WTC11 (cell line): ENCODE results near the gene PPP1R37.

Experiments used
- ARID4B ChIP-seq: sonication (generic); formaldehyde crosslinking; IDR thresholded peaks from 2 replicates; pipeline ENCODE4 v1.8.0; 2023; ENCODE audit warnings: missing genetic modification reagents, mild to moderate bottlenecking, borderline replicate concordance
- CREB1 ChIP-seq: sonication (generic); formaldehyde crosslinking; IDR thresholded peaks from 2 replicates; pipeline ENCODE4 v1.8.0; 2023; ENCODE audit warnings: mild to moderate bottlenecking, missing genetic modification reagents
- CTCF ChIP-seq: fragments of 200-600 bp; IDR thresholded peaks from 2 replicates; pipeline ENCODE4 v1.8.0; 2022; ENCODE audit warnings: antibody characterized with exemption
- GABPB1 ChIP-seq: sonication (generic); formaldehyde crosslinking; IDR thresholded peaks from 2 replicates; pipeline ENCODE4 v1.8.1; 2023; ENCODE audit warnings: mild to moderate bottlenecking, missing genetic modification reagents
- JUN ChIP-seq: sonication (generic); formaldehyde crosslinking; IDR thresholded peaks from 2 replicates; pipeline ENCODE4 v1.8.0; 2023; ENCODE audit warnings: mild to moderate bottlenecking, missing genetic modification reagents
- KAT7 ChIP-seq: sonication (generic); formaldehyde crosslinking; IDR thresholded peaks from 2 replicates; pipeline ENCODE4 v1.8.1; 2023; ENCODE audit warnings: missing genetic modification reagents, mild to moderate bottlenecking, borderline replicate concordance
- MAX ChIP-seq: sonication (generic); formaldehyde crosslinking; IDR thresholded peaks from 2 replicates; pipeline ENCODE4 v1.8.0; 2022; ENCODE audit warnings: mild to moderate bottlenecking, missing genetic modification reagents

GRCh38 chr19:45150751-45151281, 57.8 kb downstream of the PPP1R37 start:
- no peak for TF ChIP-seq CTCF
- no peak for TF ChIP-seq CREB1
- no peak for TF ChIP-seq JUN
- no peak for TF ChIP-seq ARID4B
- TF ChIP-seq GABPB1: no peak
- TF ChIP-seq MAX: no peak
- no peak for TF ChIP-seq KAT7 (CRISPR knock-in tag)
